ENCODE results near the gene MICU1. TPM values are rescaled to one million over a fixed set of nuclear protein-coding genes. Genes with fewer than 3 reads are reported as not detected.

MICU1 gene
- total RNA-seq, 2 experiments from 2014 or later = 27.2 to 33.6 TPM

DNA sequence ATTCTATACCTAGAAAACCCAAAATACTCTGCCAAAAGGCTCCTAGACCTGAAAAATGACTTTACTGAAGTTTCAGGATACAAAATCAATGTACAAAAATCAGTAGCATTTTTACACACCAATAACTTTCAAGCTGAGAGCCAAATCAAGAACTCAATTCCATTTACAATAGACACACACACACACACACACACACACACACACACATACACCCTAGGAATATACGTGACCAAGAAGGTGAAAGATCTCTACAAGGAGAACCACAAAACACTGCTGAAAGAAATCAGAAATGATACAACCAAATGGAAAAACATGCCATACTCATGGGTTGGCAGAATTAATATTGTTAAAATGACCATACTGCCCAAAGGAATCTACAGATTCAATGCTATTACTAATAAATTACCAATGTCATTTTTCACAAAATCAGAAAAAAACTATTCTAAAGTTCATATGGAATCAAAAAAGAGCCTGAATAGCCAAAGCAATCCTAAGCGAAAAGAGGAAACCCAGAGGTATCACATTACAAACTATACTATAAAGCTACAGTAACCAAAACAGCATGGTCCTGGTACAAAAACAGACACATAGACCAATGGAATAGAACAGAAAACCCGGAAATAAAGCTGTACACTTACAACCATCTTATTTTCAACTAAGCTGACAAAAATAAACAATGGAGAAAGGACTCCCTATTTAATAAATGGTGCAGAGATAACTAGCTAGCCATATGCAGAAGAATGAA, 122.0 kb downstream of the MICU1 start:
- H3K9me2 ChIP-seq (ENCODE audit: insufficient read depth, low read length) = no peaks in the 10 kb centered on the region; the same call in 1 of the 2 replicates
- ChIA-PET CTCF (ENCODE audit: unreplicated experiment) (no interaction called here), POLR2A (interaction anchor here (0.6 kb wide), 1 partner anchor 109 kb away, joined by 4 read pairs; no protein-coding TSS in a partner anchor)
- no peaks in the 10 kb centered on the region for H3K4me1 ChIP-seq (ENCODE audit: insufficient read depth, low read length, poor library complexity, severe bottlenecking)
- H3K9me3 ChIP-seq (ENCODE audit: low read length) = peaks cover 8% of the 10 kb centered on the region
- DNase-seq (ENCODE audit: low spot score) = no peak
- H4K20me1 ChIP-seq (ENCODE audit: insufficient read depth, low read length) = no peaks in the 10 kb centered on the region
- H3K4me2 ChIP-seq (ENCODE audit: low read length) = no peak overlapping the region
- intact Hi-C loops (cut with micrococcal nuclease; ENCODE audit: unreplicated experiment) = no loop called here
- no TSS peak for BruUV-seq (replicated peaks)
- no peak overlapping the region for H2AFZ ChIP-seq (ENCODE audit: low read length)
- TF ChIP-seq EZH2phosphoT487 (IDR thresholded peaks at IDR 0.05; ENCODE audit: borderline replicate concordance, low read depth, low read length) (no peak), CTCF (conservative IDR thresholded peaks at IDR 0.05; ENCODE audit: low read length) (no peak)
- no peak overlapping the region for H3K4me3 ChIP-seq (ENCODE audit: low read depth, low read length, poor library complexity, severe bottlenecking)
- no peaks in the 10 kb centered on the region for H3K36me3 ChIP-seq (ENCODE audit: insufficient read depth, low read length)
- no peak overlapping the region for H3K27ac ChIP-seq (ENCODE audit: low read depth, low read length, poor library complexity, severe bottlenecking)
- H3K79me2 ChIP-seq (ENCODE audit: insufficient read depth, low read depth, low read length) = no peaks in the 10 kb centered on the region

DNA sequence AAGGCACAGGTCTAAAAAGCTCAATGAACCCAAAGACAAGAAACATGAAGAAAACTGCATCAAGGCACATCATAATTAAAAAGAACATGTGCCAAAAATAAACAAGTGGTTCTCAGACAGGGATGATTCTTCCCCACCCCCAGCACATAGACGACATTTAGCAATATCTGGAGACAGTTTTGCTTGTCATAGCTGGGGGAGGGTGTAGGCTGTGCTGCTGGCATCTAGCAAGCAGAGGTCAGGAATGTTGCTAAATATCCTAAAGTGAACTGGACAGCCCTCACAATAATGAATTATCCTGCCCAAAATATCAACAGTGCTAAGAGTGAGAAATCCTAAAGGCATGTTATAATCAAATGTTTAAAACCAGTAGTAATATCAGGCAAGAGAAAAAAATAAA, 122.6 kb downstream of the MICU1 start:
- Histone ChIP-seq H4K20me1 (ENCODE audit: insufficient read depth, low read length) (no peaks in the 10 kb centered on the region), H3K4me1 (ENCODE audit: insufficient read depth, low read length, poor library complexity, severe bottlenecking) (no peaks in the 10 kb centered on the region), H3K4me3 (ENCODE audit: low read depth, low read length, poor library complexity, severe bottlenecking) (no peak overlapping the region), H2AFZ (ENCODE audit: low read length) (no peak overlapping the region), H3K9me2 (ENCODE audit: insufficient read depth, low read length) (no peaks in the 10 kb centered on the region; the same call in 1 of the 2 replicates), H3K27ac (ENCODE audit: low read depth, low read length, poor library complexity, severe bottlenecking) (no peak overlapping the region), H3K4me2 (ENCODE audit: low read length) (no peak overlapping the region), H3K79me2 (ENCODE audit: insufficient read depth, low read depth, low read length) (no peaks in the 10 kb centered on the region), H3K36me3 (ENCODE audit: insufficient read depth, low read length) (no peaks in the 10 kb centered on the region), H3K9me3 (ENCODE audit: low read length) (peaks cover 8% of the 10 kb centered on the region)
- POLR2A ChIA-PET = no interaction called here
- BruUV-seq (replicated peaks) = no TSS peak
- TF ChIP-seq EZH2phosphoT487 (IDR thresholded peaks at IDR 0.05; ENCODE audit: borderline replicate concordance, low read depth, low read length) (no peak), CTCF (conservative IDR thresholded peaks at IDR 0.05; ENCODE audit: low read length) (no peak)
- CTCF ChIA-PET (ENCODE audit: unreplicated experiment) = no interaction called here
- intact Hi-C loops (cut with micrococcal nuclease; ENCODE audit: unreplicated experiment) = no loop called here
- DNase-seq (ENCODE audit: low spot score) = no peak

- no TSS peak for BruUV-seq (replicated peaks)
- H4K20me1 ChIP-seq (ENCODE audit: insufficient read depth, low read length) = no peaks in the 10 kb centered on the region
- H3K79me2 ChIP-seq (ENCODE audit: insufficient read depth, low read depth, low read length) = no peaks in the 10 kb centered on the region
- intact Hi-C loops (cut with micrococcal nuclease; ENCODE audit: unreplicated experiment) = no loop called here
- H2AFZ ChIP-seq (ENCODE audit: low read length) = no peak overlapping the region
- TF ChIP-seq EZH2phosphoT487 (IDR thresholded peaks at IDR 0.05; ENCODE audit: borderline replicate concordance, low read depth, low read length) = no peak
- TF ChIP-seq CTCF (conservative IDR thresholded peaks at IDR 0.05; ENCODE audit: low read length) = no peak
- H3K4me2 ChIP-seq (ENCODE audit: low read length) = no peak overlapping the region
- H3K4me1 ChIP-seq (ENCODE audit: insufficient read depth, low read length, poor library complexity, severe bottlenecking) = no peaks in the 10 kb centered on the region
- H3K4me3 ChIP-seq (ENCODE audit: low read depth, low read length, poor library complexity, severe bottlenecking) = no peak overlapping the region
- ChIA-PET CTCF (ENCODE audit: unreplicated experiment) (no interaction called here), POLR2A (interaction anchor here (0.7 kb wide), 1 partner anchor 56 kb away, joined by 3 read pairs; no protein-coding TSS in a partner anchor)
- no peak for DNase-seq (ENCODE audit: low spot score)
- H3K36me3 ChIP-seq (ENCODE audit: insufficient read depth, low read length) = no peaks in the 10 kb centered on the region
- H3K9me3 ChIP-seq (ENCODE audit: low read length) = peaks cover 8% of the 10 kb centered on the region
- H3K27ac ChIP-seq (ENCODE audit: low read depth, low read length, poor library complexity, severe bottlenecking) = no peak overlapping the region
- no peaks in the 10 kb centered on the region; the same call in 1 of the 2 replicates for H3K9me2 ChIP-seq (ENCODE audit: insufficient read depth, low read length)
Observed at GRCh38 chr10:72502581-72502980, 123.3 kb downstream of the MICU1 start.

Data from OCI-LY7 (cell line).